CD14-positive monocyte (primary cell): Measurements from ENCODE around the gene TSEN34. TPM values are rescaled to one million over a fixed set of nuclear protein-coding genes. Genes with fewer than 3 reads are reported as not detected.
"Not testable (repeated sequence)": the region's sequence is repeated elsewhere in the genome, so short reads cannot be mapped to it uniquely, and the experiment has no call there.

ENCODE experiments used
- DNase-seq, 3 donors: peaks; one replicate each; pipeline ENCODE4 v3.0.0-alpha.2; 2011 to 2022
- H2AFZ ChIP-seq: 2 replicates; pipeline ENCODE4 v1.6.0; 2012; ENCODE audit warnings: mild to moderate bottlenecking, low read depth, low read length, inconsistent platforms; ENCODE audit not compliant: insufficient read depth, poor library complexity, severe bottlenecking
- H3K27ac ChIP-seq, 2 donors: 1 replicate in 1 of 2; 2 replicates in 1 of 2; pipeline ENCODE4 v1.5.1; 2012 to 2013; ENCODE audit warnings: low read length in 2 of 2, control low read depth in 1 of 2, inconsistent platforms in 1 of 2, low read depth in 1 of 2, mild to moderate bottlenecking in 1 of 2
- H3K27me3 ChIP-seq, 2 donors: one replicate each; pipeline versions ENCODE4 v1.6.0 to v1.6.1; 2011 to 2013; ENCODE audit warnings: low read length in 2 of 2; ENCODE audit not compliant: control insufficient read depth in 2 of 2, insufficient read depth in 2 of 2
- H3K36me3 ChIP-seq, 2 donors: replicated peaks in 1 of 2; 1 replicate in 1 of 2; 2 replicates in 1 of 2; pipeline versions ENCODE4 v1.5.1 to v1.6.1; 2012 to 2013; ENCODE audit warnings: low read length in 2 of 2, control low read depth in 1 of 2, inconsistent platforms in 1 of 2, mild to moderate bottlenecking in 1 of 2; ENCODE audit not compliant: insufficient read depth in 2 of 2, control insufficient read depth in 1 of 2
- H3K4me1 ChIP-seq, 2 donors: 1 replicate in 1 of 2; 2 replicates in 1 of 2; pipeline versions ENCODE4 v1.5.1 to v1.6.1; 2012 to 2013; ENCODE audit warnings: low read length in 2 of 2, control low read depth in 1 of 2, inconsistent platforms in 1 of 2, mild to moderate bottlenecking in 1 of 2, moderate library complexity in 1 of 2; ENCODE audit not compliant: insufficient read depth in 2 of 2, control insufficient read depth in 1 of 2
- H3K4me2 ChIP-seq: replicated peaks from 2 replicates; pipeline ENCODE3; 2012; ENCODE audit warnings: low read length, moderate library complexity, mild to moderate bottlenecking; ENCODE audit not compliant: poor library complexity, severe bottlenecking; ENCODE audit errors: extremely low read depth
- H3K4me3 ChIP-seq, 3 experiments: fragments of 200-600 bp in 1 of 3; sonication (generic) in 1 of 3; replicated peaks in 1 of 3; 1 replicate in 2 of 3; 2 replicates in 1 of 3; pipeline ENCODE4 v1.5.1; 2011 to 2013; ENCODE audit warnings: low read length in 3 of 3, mild to moderate bottlenecking in 3 of 3, control low read depth in 2 of 3, low read depth in 2 of 3, inconsistent platforms in 1 of 3, moderate library complexity in 1 of 3
- H3K79me2 ChIP-seq: 2 replicates; pipeline ENCODE4 v1.6.0; 2012; ENCODE audit warnings: mild to moderate bottlenecking, control low read depth, inconsistent platforms, low read length, moderate library complexity; ENCODE audit not compliant: insufficient read depth
- H3K9ac ChIP-seq: 2 replicates; pipeline ENCODE4 v1.6.0; 2017; ENCODE audit warnings: low read length, mild to moderate bottlenecking; ENCODE audit not compliant: insufficient read depth, poor library complexity, severe bottlenecking
- H3K9me3 ChIP-seq, 2 donors: replicated peaks in 1 of 2; 1 replicate in 1 of 2; 2 replicates in 1 of 2; pipeline versions ENCODE4 v1.5.1 to v1.6.1; 2012 to 2013; ENCODE audit warnings: low read length in 2 of 2, control low read depth in 1 of 2; ENCODE audit not compliant: control insufficient read depth in 1 of 2, insufficient read depth in 1 of 2
- H4K20me1 ChIP-seq: 2 replicates; pipeline ENCODE4 v1.6.0; 2012; ENCODE audit warnings: mild to moderate bottlenecking, low read length, control low read depth, moderate library complexity; ENCODE audit not compliant: insufficient read depth
- H3K27ac Mint-ChIP-seq, 7 donors: one replicate each; pipeline ENCODE4 v1.8.0; 2020; ENCODE audit warnings: mild to moderate bottlenecking in 7 of 7, mixed read lengths in 7 of 7, moderate library complexity in 6 of 7, inconsistent platforms in 2 of 7
- H3K27me3 Mint-ChIP-seq, 3 donors: one replicate each; pipeline ENCODE4 v1.8.0; 2021 to 2022; ENCODE audit warnings: low read depth in 3 of 3, mild to moderate bottlenecking in 3 of 3, mixed read lengths in 3 of 3, moderate library complexity in 3 of 3, inconsistent platforms in 1 of 3
- H3K36me3 Mint-ChIP-seq, 2 donors: one replicate each; pipeline ENCODE4 v1.8.0; 2020; ENCODE audit warnings: mixed read lengths in 2 of 2, inconsistent platforms in 1 of 2, mild to moderate bottlenecking in 1 of 2
- H3K4me1 Mint-ChIP-seq: one replicate; pipeline ENCODE4 v1.8.0; 2020; ENCODE audit warnings: mild to moderate bottlenecking, mixed read lengths
- H3K4me3 Mint-ChIP-seq, 2 donors: one replicate each; pipeline ENCODE4 v1.8.0; 2020; ENCODE audit warnings: mild to moderate bottlenecking in 2 of 2, mixed read lengths in 2 of 2, moderate library complexity in 1 of 2
- H3K9me3 Mint-ChIP-seq, 7 donors: one replicate each; pipeline ENCODE4 v1.8.0; 2020 to 2022; ENCODE audit warnings: mixed read lengths in 7 of 7, mild to moderate bottlenecking in 6 of 7, moderate library complexity in 6 of 7, inconsistent platforms in 2 of 7
- WGBS: methylation state at CpG from one replicate; pipeline ENCODE4 v1.1.5; 2013; ENCODE audit warnings: missing lambda C conversion rate; ENCODE audit not compliant: insufficient coverage; 5-methylcytosine and 5-hydroxymethylcytosine counted together
- intact Hi-C, 2 donors: fragments of 100-400 bp; cut with micrococcal nuclease; formaldehyde crosslinking; loops; one replicate each; pipeline versions ENCODE4 v1.15.0 to v1.15.1; 2023
- polyA plus RNA-seq, 3 donors: library from polyadenylated mRNA; depleted of rRNA in 1 of 3; unstranded in 2 of 3; stranded (reverse) in 1 of 3; fragments of 300-500 nt in 2 of 3; fragments of >200 nt in 1 of 3; fragmentation: Illumina TruSeq in 2 of 3; gene quantifications; 1 replicate in 2 of 3; 2 replicates in 1 of 3; pipeline ENCODE4 v1.2.3, GENCODE V29; 2012 to 2021

The TSEN34 gene
- polyA plus RNA-seq, 3 donors = 59.3 to 125 (median 109) TPM

DNA sequence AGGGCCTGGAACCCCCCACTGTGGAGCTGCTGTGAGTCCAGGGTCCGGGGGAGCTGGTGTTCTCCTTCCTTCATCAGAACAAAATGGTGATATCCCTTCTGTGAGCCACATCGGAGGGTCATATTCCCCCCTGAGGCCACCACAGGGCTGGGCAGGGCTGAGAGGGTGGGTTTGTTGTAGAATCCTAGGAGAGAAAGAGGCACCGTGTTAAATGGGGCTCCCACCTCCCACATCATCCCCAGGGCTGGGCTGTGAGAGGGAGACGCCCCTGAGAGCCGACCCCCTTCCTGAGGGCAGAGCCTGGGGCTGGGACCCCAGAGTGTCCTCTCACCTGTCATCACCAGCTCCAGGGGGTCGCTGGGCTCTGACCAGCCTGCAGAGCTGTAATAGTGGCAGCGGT is 30.8 kb downstream of the TSEN34 start:
- Histone ChIP-seq H3K4me1 (peaks cover 53 to 62% of the 10 kb centered on the region in 2 donors), H4K20me1 (peaks cover 17% of the 10 kb centered on the region), H3K4me3 (peak overlapping the region; percentile 60 to 88 (median 71)), H3K79me2 (peaks cover 33% of the 10 kb centered on the region), H3K9ac (peak overlapping the region; percentile 86), H3K36me3 (peaks cover 28 to 30% of the 10 kb centered on the region in 2 donors), H3K27ac (peak overlapping the region; percentile 90 to 97)
- H3K27me3 Mint-ChIP-seq, intact Hi-C loops, H3K9me3 Mint-ChIP-seq, DNase-seq, H3K9me3 ChIP-seq, H3K27me3 ChIP-seq, H2AFZ ChIP-seq, H3K4me2 ChIP-seq: not testable (repeated sequence)
- Mint-ChIP-seq H3K27ac (peak overlapping the region; percentile 77 to 100 (median 98)), H3K36me3 (peaks cover 37 to 38% of the 10 kb centered on the region in 2 donors), H3K4me3 (peak overlapping the region; percentile 84 to 97), H3K4me1 (peaks cover 54% of the 10 kb centered on the region)
- WGBS = no CpG with 5 or more reads among the region's 7 CpGs

DNA sequence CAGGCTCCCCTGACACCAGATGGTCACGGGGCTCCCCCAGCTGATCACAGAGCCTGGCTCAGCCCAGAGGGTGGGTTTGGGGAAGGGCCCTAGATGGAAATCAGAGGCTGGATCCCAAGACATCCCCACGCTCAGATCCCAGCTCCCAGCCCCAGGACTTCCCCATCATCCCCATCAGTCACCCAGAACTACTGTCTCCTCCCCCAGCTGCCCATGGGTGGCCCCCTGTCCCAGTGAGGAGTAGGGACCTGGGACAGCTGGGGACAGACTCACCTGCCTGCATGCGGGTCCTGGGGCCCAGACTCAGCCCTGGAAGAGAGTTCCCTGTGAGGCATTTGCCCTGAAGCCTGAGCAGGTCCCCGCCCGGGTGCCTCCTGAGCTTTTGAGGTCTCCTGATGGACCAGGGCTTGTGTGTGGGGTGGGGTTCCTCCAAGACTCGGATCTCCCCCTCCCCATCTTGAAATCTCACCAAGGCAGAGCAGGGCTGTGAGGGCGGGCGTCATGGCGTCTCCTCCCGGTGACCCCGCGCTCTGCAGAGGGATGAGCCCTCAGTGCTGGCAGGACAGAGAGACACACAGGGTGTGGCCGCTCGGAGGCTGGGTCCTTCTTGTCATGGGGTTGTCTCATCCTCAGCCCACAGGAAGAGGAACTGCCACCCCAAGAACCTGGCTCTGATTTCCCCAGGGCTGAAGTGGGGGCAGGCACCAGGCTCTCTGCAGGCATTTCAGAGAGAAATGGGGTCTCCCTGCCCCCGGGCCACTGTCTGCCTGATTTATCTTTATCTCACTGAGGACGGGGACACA is 31.6 kb downstream of the TSEN34 start, which contains the start of gene LILRB3:
Gene LILRB3, minus strand, starts transcription at position 534 of the 803 bp plus-strand sequence. Its CDS starts 31 bp downstream, at position 503.
- H3K27ac ChIP-seq = peak within 1 kb of the TSS; percentile 90 to 97
- Mint-ChIP-seq H3K27ac (peak within 1 kb of the TSS; percentile 95 to 100 (median 98)), H3K4me1 (peaks cover 49% of the 10 kb centered on the region), H3K4me3 (peak within 1 kb of the TSS; percentile 84 to 97), H3K36me3 (peaks cover 30 to 33% of the 10 kb centered on the region in 2 donors)
- H3K9me3 Mint-ChIP-seq, H3K27me3 ChIP-seq, H3K9me3 ChIP-seq, intact Hi-C loops, H3K27me3 Mint-ChIP-seq: not testable (repeated sequence)
- peaks cover 53 to 60% of the 10 kb centered on the region in 2 donors for H3K4me1 ChIP-seq
- H3K36me3 ChIP-seq = peaks cover 22% of the 10 kb centered on the region in 2 donors
- peak within 1 kb of the TSS; percentile 86 for H3K9ac ChIP-seq
- peak within 1 kb of the TSS; percentile 78 for H3K4me2 ChIP-seq
- 13% methylated on average over 8 of the region's 16 CpGs for WGBS
- H3K79me2 ChIP-seq = peaks cover 33% of the 10 kb centered on the region
- H4K20me1 ChIP-seq = peaks cover 15% of the 10 kb centered on the region
- peak in 2 of 3 donors; percentile 65 to 73 for DNase-seq
- H2AFZ ChIP-seq = peak within 1 kb of the TSS; percentile 29
- H3K4me3 ChIP-seq = peak within 1 kb of the TSS; percentile 60 to 88 (median 71)

DNA sequence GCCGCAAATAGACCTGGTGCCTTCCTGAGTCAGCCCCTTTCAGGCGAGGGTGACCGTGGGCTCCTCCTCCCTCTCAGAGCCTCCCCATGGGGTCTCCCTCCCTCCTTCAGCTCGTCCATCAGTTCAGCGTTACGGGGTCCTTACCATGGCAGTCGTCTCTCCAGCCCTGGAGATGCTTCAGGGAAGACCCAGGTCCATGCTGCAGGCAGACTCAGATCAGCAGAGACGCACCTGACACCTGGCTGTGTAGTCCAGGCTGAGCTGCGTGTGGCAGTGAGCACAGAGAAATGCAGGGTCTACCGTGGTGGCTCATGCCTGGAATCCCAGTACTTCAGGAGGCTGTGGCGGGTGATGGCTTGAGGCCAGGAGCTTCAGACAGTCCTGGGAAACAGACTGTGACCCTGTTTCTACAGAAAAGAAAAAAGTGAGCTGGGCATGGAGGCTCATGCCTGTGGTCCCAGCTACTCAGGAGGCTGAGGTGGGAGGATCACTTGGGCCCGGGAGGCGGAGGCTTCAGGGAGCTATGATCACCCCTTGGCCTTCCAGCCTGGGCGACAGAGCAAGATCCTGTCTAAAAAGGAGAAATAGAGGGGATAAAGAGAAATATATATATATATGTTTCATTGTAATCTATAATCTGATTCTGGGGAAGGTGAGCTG is 32.3 kb downstream of the TSEN34 start:
- peaks cover 30% of the 10 kb centered on the region for H3K79me2 ChIP-seq
- peak overlapping the region; percentile 39 to 97 for H3K4me3 Mint-ChIP-seq
- peak overlapping the region; percentile 78 for H3K4me2 ChIP-seq
- H3K27me3 Mint-ChIP-seq, intact Hi-C loops, H3K9me3 Mint-ChIP-seq, H3K27me3 ChIP-seq, DNase-seq, H3K9me3 ChIP-seq, H2AFZ ChIP-seq: not testable (repeated sequence)
- H3K4me1 ChIP-seq = peaks cover 51 to 55% of the 10 kb centered on the region in 2 donors
- WGBS = 50% methylated on average over 1 of the region's 14 CpGs
- peaks cover 23 to 28% of the 10 kb centered on the region in 2 donors for H3K36me3 Mint-ChIP-seq
- peaks cover 11% of the 10 kb centered on the region for H4K20me1 ChIP-seq
- peak overlapping the region in 1 of 3 experiments; percentile 88 for H3K4me3 ChIP-seq
- peaks cover 15% of the 10 kb centered on the region in 2 donors for H3K36me3 ChIP-seq
- H3K9ac ChIP-seq = peak overlapping the region; percentile 86
- peaks cover 42% of the 10 kb centered on the region for H3K4me1 Mint-ChIP-seq
- H3K27ac ChIP-seq = peak overlapping the region; percentile 90 to 97
- H3K27ac Mint-ChIP-seq = peak overlapping the region; percentile 95 to 100 (median 98)

DNA sequence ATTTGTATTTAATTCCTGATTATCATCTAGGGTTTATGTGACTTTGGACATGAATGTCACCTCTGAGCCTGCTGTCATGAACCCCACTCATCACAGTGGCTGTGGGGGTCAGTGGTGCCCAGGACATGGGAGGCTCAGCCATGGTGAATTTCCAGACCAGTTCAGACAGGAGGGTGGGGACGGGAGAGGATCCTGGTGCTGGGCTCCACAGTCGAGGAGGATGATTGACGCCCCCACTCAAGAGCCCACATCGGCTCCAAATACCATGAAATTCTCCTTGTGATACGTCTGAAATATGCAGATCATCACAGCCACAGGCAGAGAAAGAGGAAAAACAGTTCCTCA is 32.8 kb downstream of the TSEN34 start:
- H3K9ac ChIP-seq, intact Hi-C loops, H3K9me3 Mint-ChIP-seq, H3K27me3 ChIP-seq, H2AFZ ChIP-seq, H3K4me3 ChIP-seq, H4K20me1 ChIP-seq, H3K4me2 ChIP-seq, DNase-seq, H3K27me3 Mint-ChIP-seq, H3K9me3 ChIP-seq: not testable (repeated sequence)
- peaks cover 25% of the 10 kb centered on the region for H3K79me2 ChIP-seq
- WGBS = 20% methylated on average over 1 of the region's 5 CpGs
- peaks cover 37% of the 10 kb centered on the region for H3K4me1 Mint-ChIP-seq
- peaks cover 46 to 50% of the 10 kb centered on the region in 2 donors for H3K4me1 ChIP-seq
- peak overlapping the region; percentile 90 to 97 for H3K27ac ChIP-seq
- H3K27ac Mint-ChIP-seq = peak overlapping the region; percentile 95 to 100 (median 98)
- peaks cover 18 to 23% of the 10 kb centered on the region in 2 donors for H3K36me3 Mint-ChIP-seq
- H3K4me3 Mint-ChIP-seq = peak overlapping the region; percentile 20 to 48
- H3K36me3 ChIP-seq = peaks cover 10% of the 10 kb centered on the region in 2 donors
